Measurements from ENCODE around the gene OPRM1. TPM values are rescaled to one million over a fixed set of nuclear protein-coding genes. Genes with fewer than 3 reads are reported as not detected.
"Not testable (repeated sequence)": the region's sequence is repeated elsewhere in the genome, so short reads cannot be mapped to it uniquely, and the experiment has no call there.

OPRM1 gene
- total RNA-seq, 3 donors from 2014 or later, result not detected

- H3K9me3 ChIP-seq, result no peaks in the 10 kb centered on the region
- no peaks in the 10 kb centered on the region for H3K4me1 ChIP-seq
- H3K27me3 ChIP-seq, result no peaks in the 10 kb centered on the region
- no peak for TF ChIP-seq CTCF (IDR thresholded peaks at IDR 0.05)
- no peak for TF ChIP-seq POLR2AphosphoS5 (IDR thresholded peaks at IDR 0.05)
- no peak for TF ChIP-seq POLR2A (IDR thresholded peaks at IDR 0.05)
- intact Hi-C loops (cut with DNase I; ENCODE audit: low total_unique reads), result no loop called here
- H3K36me3 ChIP-seq, result no peaks in the 10 kb centered on the region
- H3K27ac ChIP-seq, result no peak overlapping the region
- no peak overlapping the region for H3K4me3 ChIP-seq
- DNase-seq (ENCODE audit: low spot score in 2 of 2), result no peak
Observed at GRCh38 chr6:154187714-154188113, 148.7 kb downstream of the OPRM1 start.

GRCh38 chr6:154196333-154196885 lies 157.4 kb downstream of the OPRM1 start:
- intact Hi-C loops (cut with DNase I; ENCODE audit: low total_unique reads), result no loop called here
- TF ChIP-seq CTCF (IDR thresholded peaks at IDR 0.05) (no peak), POLR2A (IDR thresholded peaks at IDR 0.05) (no peak), POLR2AphosphoS5 (IDR thresholded peaks at IDR 0.05) (no peak)
- H3K4me3 ChIP-seq, result no peak overlapping the region
- no peak for DNase-seq (ENCODE audit: low spot score in 2 of 2)
- H3K27ac ChIP-seq, result no peak overlapping the region
- no peaks in the 10 kb centered on the region for H3K9me3 ChIP-seq
- H3K4me1 ChIP-seq, result no peaks in the 10 kb centered on the region
- H3K27me3 ChIP-seq, result no peaks in the 10 kb centered on the region
- H3K36me3 ChIP-seq, result no peaks in the 10 kb centered on the region

GRCh38 chr6:154197196-154197860 lies 158.3 kb downstream of the OPRM1 start:
- no peak overlapping the region for H3K4me3 ChIP-seq
- no peak for DNase-seq (ENCODE audit: low spot score in 2 of 2)
- intact Hi-C loops (cut with DNase I; ENCODE audit: low total_unique reads), result no loop called here

GRCh38 chr6:154201688-154202087 lies 162.6 kb downstream of the OPRM1 start:
- H3K36me3 ChIP-seq; H3K27ac ChIP-seq; H3K9me3 ChIP-seq; intact Hi-C loops (cut with DNase I; ENCODE audit: low total_unique reads); H3K4me3 ChIP-seq; H3K4me1 ChIP-seq; H3K27me3 ChIP-seq; DNase-seq (ENCODE audit: low spot score in 2 of 2): not testable (repeated sequence)

More at GRCh38 chr6:154197196-154197860, 158.3 kb downstream of the OPRM1 start:
- H3K9me3 ChIP-seq, result no peaks in the 10 kb centered on the region
- H3K4me1 ChIP-seq, result no peaks in the 10 kb centered on the region
- TF ChIP-seq POLR2AphosphoS5 (IDR thresholded peaks at IDR 0.05) (no peak), POLR2A (IDR thresholded peaks at IDR 0.05) (no peak), CTCF (IDR thresholded peaks at IDR 0.05) (no peak)
- H3K36me3 ChIP-seq, result no peaks in the 10 kb centered on the region
- no peak overlapping the region for H3K27ac ChIP-seq
- no peaks in the 10 kb centered on the region for H3K27me3 ChIP-seq

GRCh38 chr6:154202339-154202738 lies 163.3 kb downstream of the OPRM1 start:
- no peak for DNase-seq (ENCODE audit: low spot score in 2 of 2)
- Histone ChIP-seq H3K27me3 (no peaks in the 10 kb centered on the region), H3K9me3 (no peaks in the 10 kb centered on the region), H3K27ac (no peak overlapping the region), H3K36me3 (no peaks in the 10 kb centered on the region), H3K4me1 (no peaks in the 10 kb centered on the region), H3K4me3 (no peak overlapping the region)
- intact Hi-C loops (cut with DNase I; ENCODE audit: low total_unique reads), result no loop called here
- no peak for TF ChIP-seq POLR2A (IDR thresholded peaks at IDR 0.05)
- no peak for TF ChIP-seq CTCF (IDR thresholded peaks at IDR 0.05)

Data from breast epithelium (tissue), 4 donors.